Activated CD8-positive, alpha-beta T cell treated with anti-CD3 and anti-CD28 coated beads, Interleukin-2, amount 10 ng/mL, durations not matched to agents 7 days and 5 days (primary cell): ENCODE data around the gene SRGAP3. TPM values are rescaled to one million over a fixed set of nuclear protein-coding genes. Genes with fewer than 3 reads are reported as not detected.
A peak's percentile ranks its signal among the peaks of the same experiment; 100 is the strongest.

ENCODE experiments used
- ATAC-seq: fragments of 150-1000 bp; cut with Tn5 transposase; one replicate; pipeline ENCODE4 v1.10.0; 2021; ENCODE audit warnings: moderate library complexity
- CTCF ChIA-PET: fragments of 350-600 bp; sonication (Branson Sonifier 250); formaldehyde crosslinking; loops from one replicate; lab custom pipeline; 2021; ENCODE audit warnings: antibody characterized with exemption; lab: Charles Lee
- POLR2A ChIA-PET: fragments of 350-600 bp; sonication (Branson Sonifier 250); formaldehyde crosslinking; loops from one replicate; lab custom pipeline; 2021; ENCODE audit warnings: antibody characterized with exemption; lab: Charles Lee
- DNase-seq: peaks from one replicate; pipeline ENCODE4 v3.0.0-alpha.2; 2020
- H3K27ac Mint-ChIP-seq: one replicate; pipeline ENCODE4 v1.8.0; 2021; ENCODE audit warnings: mild to moderate bottlenecking, mixed read lengths
- H3K27me3 Mint-ChIP-seq: one replicate; pipeline ENCODE4 v1.8.0; 2021; ENCODE audit warnings: low read depth, mixed read lengths
- H3K36me3 Mint-ChIP-seq: one replicate; pipeline ENCODE4 v1.8.0; 2021; ENCODE audit warnings: low read depth, mixed read lengths
- H3K4me1 Mint-ChIP-seq: one replicate; pipeline ENCODE4 v1.8.0; 2021; ENCODE audit warnings: low read depth, mixed read lengths
- H3K4me3 Mint-ChIP-seq: one replicate; pipeline ENCODE4 v1.8.0; 2021; ENCODE audit warnings: mild to moderate bottlenecking, mixed read lengths
- H3K9me3 Mint-ChIP-seq: one replicate; pipeline ENCODE4 v1.8.0; 2022; ENCODE audit warnings: mixed read lengths; ENCODE audit not compliant: insufficient read depth
- total RNA-seq, 2 experiments: library from RNA; stranded (reverse); gene quantifications; one replicate each; pipeline ENCODE4 v1.2.3, GENCODE V29; 2021

SRGAP3 gene
- total RNA-seq, 2 experiments from 2014 or later = 5.3 to 5.9 TPM

GRCh38 chr3:8990266-8991215, 258.9 kb downstream of the SRGAP3 start:
- Mint-ChIP-seq H3K9me3 (no peaks in the 10 kb centered on the region), H3K4me1 (peaks cover 6% of the 10 kb centered on the region), H3K36me3 (no peaks in the 10 kb centered on the region), H3K27ac (no peak overlapping the region), H3K27me3 (no peaks in the 10 kb centered on the region), H3K4me3 (no peak overlapping the region)
- ATAC-seq = no peak
- ChIA-PET POLR2A (no interaction called here), CTCF (interaction anchor here (1.8 to 5.3 kb wide), 3 partner anchors 235 to 313 kb away, joined by 4 to 85 read pairs (median 29); partner anchors contain the start of gene SRGAP3)
- no peak for DNase-seq

- Mint-ChIP-seq H3K36me3 (no peaks in the 10 kb centered on the region), H3K9me3 (no peaks in the 10 kb centered on the region), H3K27me3 (no peaks in the 10 kb centered on the region), H3K4me1 (peaks cover 6% of the 10 kb centered on the region), H3K4me3 (no peak overlapping the region), H3K27ac (no peak overlapping the region)
- ATAC-seq (no peak), DNase-seq (no peak)
- POLR2A ChIA-PET = no interaction called here
- CTCF ChIA-PET = interaction anchor here (0.7 to 5.3 kb wide), 20 partner anchors 8 to 374 kb away, joined by 3 to 85 read pairs (median 4); partner anchors contain the start of genes SRGAP3 and THUMPD3
Observed at GRCh38 chr3:8988791-8989558, 260.5 kb downstream of the SRGAP3 start.

DNA sequence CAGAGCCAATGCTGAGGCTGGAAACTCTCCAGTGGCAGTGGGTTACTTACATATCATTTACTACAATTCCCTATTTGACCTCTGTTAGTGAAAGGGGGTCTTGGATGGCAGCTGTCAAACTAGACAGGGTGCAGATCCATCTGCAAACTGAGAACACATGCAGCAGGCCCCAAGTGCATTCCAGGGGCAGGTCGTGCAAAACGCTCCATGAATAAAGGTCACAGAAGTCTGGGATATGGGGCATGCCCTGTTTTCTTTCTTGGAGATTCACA, 261.1 kb downstream of the SRGAP3 start:
- Mint-ChIP-seq H3K36me3 (no peaks in the 10 kb centered on the region), H3K4me1 (peaks cover 6% of the 10 kb centered on the region), H3K9me3 (no peaks in the 10 kb centered on the region), H3K4me3 (no peak overlapping the region), H3K27ac (no peak overlapping the region), H3K27me3 (no peaks in the 10 kb centered on the region)
- CTCF ChIA-PET = interaction anchor here (0.6 to 5.3 kb wide), 32 partner anchors 9 to 645 kb away, joined by 3 to 85 read pairs (median 4); partner anchors contain the start of genes SRGAP3 and THUMPD3
- ATAC-seq = no peak
- POLR2A ChIA-PET = no interaction called here
- no peak for DNase-seq

- POLR2A ChIA-PET = no interaction called here
- CTCF ChIA-PET = interaction anchor here (0.6 to 5.3 kb wide), 41 partner anchors 10 to 645 kb away, joined by 3 to 85 read pairs (median 3); partner anchors contain the start of genes SRGAP3 and THUMPD3
- peak; percentile 84 for ATAC-seq
Observed at GRCh38 chr3:8987645-8988383, 261.6 kb downstream of the SRGAP3 start.

DNA sequence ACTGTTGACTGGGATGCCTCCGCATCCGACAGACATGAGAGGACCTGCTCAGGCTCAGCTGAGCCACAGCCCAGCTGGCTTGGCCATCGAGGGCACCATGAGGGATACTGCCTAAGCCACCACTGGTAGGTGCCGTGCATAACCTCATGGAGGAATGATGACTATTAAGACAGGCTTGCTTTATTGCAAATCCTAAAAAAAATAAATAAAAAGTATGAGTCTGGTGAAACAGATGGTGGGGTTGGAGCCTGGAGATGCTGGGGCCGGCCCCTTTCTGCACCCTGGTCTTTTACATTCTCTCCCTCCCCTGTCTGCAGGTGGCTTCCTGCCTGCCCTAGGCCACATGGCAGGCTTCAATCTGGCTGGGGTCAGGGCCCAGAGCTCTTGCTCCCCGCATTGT, 262.2 kb downstream of the SRGAP3 start:
- POLR2A ChIA-PET = no interaction called here
- DNase-seq (no peak), ATAC-seq (no peak)
- H3K36me3 Mint-ChIP-seq = no peaks in the 10 kb centered on the region
- H3K27ac Mint-ChIP-seq = no peak overlapping the region
- peaks cover 6% of the 10 kb centered on the region for H3K4me1 Mint-ChIP-seq
- CTCF ChIA-PET = interaction anchor here (0.6 to 5.3 kb wide), 33 partner anchors 11 to 697 kb away, joined by 3 to 85 read pairs (median 4); partner anchors contain the start of gene SRGAP3
- H3K4me3 Mint-ChIP-seq = no peak overlapping the region
- H3K9me3 Mint-ChIP-seq = no peaks in the 10 kb centered on the region
- no peaks in the 10 kb centered on the region for H3K27me3 Mint-ChIP-seq

More at GRCh38 chr3:8987645-8988383, 261.6 kb downstream of the SRGAP3 start:
- Mint-ChIP-seq H3K4me3 (no peak overlapping the region), H3K4me1 (peaks cover 6% of the 10 kb centered on the region), H3K36me3 (no peaks in the 10 kb centered on the region), H3K9me3 (no peaks in the 10 kb centered on the region), H3K27ac (no peak overlapping the region), H3K27me3 (no peaks in the 10 kb centered on the region)
- peak; percentile 79 for DNase-seq

- H3K4me3 Mint-ChIP-seq = no peak overlapping the region
- ATAC-seq (no peak), DNase-seq (no peak)
- H3K27ac Mint-ChIP-seq = no peak overlapping the region
- no peaks in the 10 kb centered on the region for H3K9me3 Mint-ChIP-seq
- H3K27me3 Mint-ChIP-seq = no peaks in the 10 kb centered on the region
- ChIA-PET POLR2A (no interaction called here), CTCF (interaction anchor here (0.7 to 5.3 kb wide), 13 partner anchors 10 to 698 kb away, joined by 3 to 85 read pairs (median 5); partner anchors contain the start of gene SRGAP3)
- no peaks in the 10 kb centered on the region for H3K36me3 Mint-ChIP-seq
- H3K4me1 Mint-ChIP-seq = peaks cover 6% of the 10 kb centered on the region
Observed at GRCh38 chr3:8986741-8987140, 262.7 kb downstream of the SRGAP3 start.

DNA sequence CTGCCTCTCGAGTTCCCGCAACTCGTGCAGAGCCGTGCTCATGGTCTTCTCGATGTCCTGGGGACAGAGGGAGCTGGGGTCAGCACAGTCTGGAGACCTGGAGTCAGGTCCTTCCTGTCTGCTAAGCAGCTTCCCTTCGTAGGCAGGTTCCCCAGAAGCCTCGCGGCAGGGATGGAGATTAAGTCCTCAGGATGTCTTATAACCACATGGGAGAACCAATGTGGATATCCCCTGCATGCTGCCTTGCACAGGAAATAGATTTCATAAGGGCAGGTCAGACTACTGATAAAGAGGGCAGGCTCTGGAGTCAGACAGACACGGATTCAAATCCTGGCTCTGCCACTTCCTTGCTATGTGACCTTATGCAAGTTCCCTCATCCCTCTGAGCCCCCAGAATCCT, 263.6 kb downstream of the SRGAP3 start:
- H3K27me3 Mint-ChIP-seq = no peaks in the 10 kb centered on the region
- DNase-seq (no peak), ATAC-seq (no peak)
- H3K27ac Mint-ChIP-seq = no peak overlapping the region
- H3K4me1 Mint-ChIP-seq = peaks cover 6% of the 10 kb centered on the region
- ChIA-PET POLR2A (no interaction called here), CTCF (interaction anchor here (3.8 to 5.3 kb wide), 2 partner anchors 9 to 317 kb away, joined by 32 to 85 read pairs; no protein-coding TSS in a partner anchor)
- H3K4me3 Mint-ChIP-seq = no peak overlapping the region
- H3K9me3 Mint-ChIP-seq = no peaks in the 10 kb centered on the region
- H3K36me3 Mint-ChIP-seq = no peaks in the 10 kb centered on the region

DNA sequence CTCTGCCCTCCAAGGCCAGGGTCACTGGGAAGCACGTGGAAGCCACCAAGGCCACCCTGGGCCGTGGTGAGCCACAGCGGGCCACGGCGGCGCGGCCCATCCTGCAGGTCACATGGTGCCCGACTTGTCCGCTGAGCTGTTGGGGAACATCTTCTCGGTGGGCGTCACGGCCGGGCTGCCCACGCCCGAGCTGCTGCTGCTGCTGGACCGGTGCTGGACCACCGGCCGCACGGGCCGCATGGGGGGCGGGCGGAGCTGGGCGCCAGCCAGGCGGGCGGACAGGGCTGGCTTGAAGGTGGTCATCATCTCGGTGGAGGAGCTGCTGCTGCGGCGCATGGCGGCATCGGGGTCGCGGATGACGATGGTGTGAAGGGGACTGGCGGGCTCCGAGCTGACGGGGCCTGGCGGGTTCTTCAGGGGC, 264.0 kb downstream of the SRGAP3 start:
- POLR2A ChIA-PET = no interaction called here
- H3K9me3 Mint-ChIP-seq = no peaks in the 10 kb centered on the region
- no peak overlapping the region for H3K4me3 Mint-ChIP-seq
- CTCF ChIA-PET = interaction anchor here (3.8 to 5.3 kb wide), 2 partner anchors 9 to 318 kb away, joined by 32 to 85 read pairs; no protein-coding TSS in a partner anchor
- H3K36me3 Mint-ChIP-seq = no peaks in the 10 kb centered on the region
- peaks cover 6% of the 10 kb centered on the region for H3K4me1 Mint-ChIP-seq
- DNase-seq = no peak
- H3K27ac Mint-ChIP-seq = no peak overlapping the region
- no peak for ATAC-seq
- no peaks in the 10 kb centered on the region for H3K27me3 Mint-ChIP-seq

DNA sequence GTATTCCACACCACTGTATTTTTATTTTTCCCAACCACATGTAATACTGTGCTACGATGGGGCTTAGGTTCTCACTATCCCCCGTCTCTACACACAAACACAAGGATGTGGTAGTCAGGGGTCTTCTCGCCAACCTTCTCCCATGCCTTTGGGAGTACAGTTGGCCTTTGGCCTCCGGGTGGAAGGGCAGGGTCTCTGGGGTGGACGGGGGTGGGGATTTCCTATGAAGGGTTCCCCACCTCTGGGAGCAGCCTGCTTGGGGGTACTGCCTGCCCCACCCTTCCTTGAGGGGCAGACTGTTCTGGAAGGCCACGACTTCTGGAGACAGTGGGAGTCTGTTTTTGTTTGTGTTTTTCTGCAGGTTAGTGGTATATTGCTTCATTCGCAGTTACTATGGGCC, 264.9 kb downstream of the SRGAP3 start:
- no peak overlapping the region for H3K4me3 Mint-ChIP-seq
- ATAC-seq = no peak
- CTCF ChIA-PET = no interaction called here

GRCh38 chr3:8984081-8984480, 265.4 kb downstream of the SRGAP3 start:
- no peak for ATAC-seq
- Mint-ChIP-seq H3K4me3 (no peak overlapping the region), H3K9me3 (no peaks in the 10 kb centered on the region), H3K27ac (no peak overlapping the region), H3K36me3 (no peaks in the 10 kb centered on the region), H3K27me3 (no peaks in the 10 kb centered on the region), H3K4me1 (peaks cover 6% of the 10 kb centered on the region)
- no peak for DNase-seq
- POLR2A ChIA-PET = no interaction called here
- CTCF ChIA-PET = interaction anchor here (0.9 kb wide), 1 partner anchor 12 kb away, joined by 3 read pairs; no protein-coding TSS in a partner anchor

More for the DNA sequence above, 264.9 kb downstream of the SRGAP3 start:
- Mint-ChIP-seq H3K27me3 (no peaks in the 10 kb centered on the region), H3K36me3 (no peaks in the 10 kb centered on the region), H3K9me3 (no peaks in the 10 kb centered on the region), H3K27ac (no peak overlapping the region), H3K4me1 (peaks cover 6% of the 10 kb centered on the region)
- DNase-seq = no peak
- POLR2A ChIA-PET = no interaction called here

- CTCF ChIA-PET = interaction anchor here (0.9 to 4.5 kb wide), 2 partner anchors 12 to 319 kb away, joined by 3 to 16 read pairs; no protein-coding TSS in a partner anchor
- Mint-ChIP-seq H3K4me3 (no peak overlapping the region), H3K36me3 (no peaks in the 10 kb centered on the region), H3K27ac (no peak overlapping the region), H3K9me3 (no peaks in the 10 kb centered on the region), H3K27me3 (no peaks in the 10 kb centered on the region), H3K4me1 (peaks cover 6% of the 10 kb centered on the region)
- POLR2A ChIA-PET = no interaction called here
- DNase-seq (no peak), ATAC-seq (no peak)
Observed at GRCh38 chr3:8983591-8983990, 265.9 kb downstream of the SRGAP3 start.
